Tibial nerve (tissue), 3 donors: Measurements from ENCODE around the gene TCP11.

ENCODE experiments used
- CTCF ChIP-seq, 5 experiments: fragments of 200-600 bp in 3 of 5; fragments of 450-650 bp in 2 of 5; sonication (generic) in 3 of 5; IDR thresholded peaks; one replicate each; pipeline ENCODE4 v1.5.1; 2016 to 2019; ENCODE audit warnings: antibody characterized with exemption in 5 of 5, mild to moderate bottlenecking in 3 of 5, moderate library complexity in 2 of 5
- POLR2A ChIP-seq, 2 donors: fragments of 450-650 bp; IDR thresholded peaks; one replicate each; pipeline ENCODE4 v1.6.1; 2017; ENCODE audit warnings: antibody characterized with exemption in 2 of 2, mild to moderate bottlenecking in 2 of 2, moderate library complexity in 2 of 2

- TF ChIP-seq CTCF (IDR thresholded peaks at IDR 0.05) (no peak), POLR2A (IDR thresholded peaks at IDR 0.05) (no peak)
Observed at GRCh38 chr6:35152067-35152707, 11.0 kb upstream of the TCP11 start.
